Germinal center (tissue), 1 donor: ENCODE data around the gene RNASE13.
"Not testable (repeated sequence)": the region's sequence is repeated elsewhere in the genome, so short reads cannot be mapped to it uniquely, and the experiment has no call there.

ENCODE experiments used
- DNase-seq: peaks from one replicate; pipeline ENCODE4 v3.0.0; 2012; ENCODE audit warnings: mixed read lengths, low spot score

The RNASE13 gene

DNA sequence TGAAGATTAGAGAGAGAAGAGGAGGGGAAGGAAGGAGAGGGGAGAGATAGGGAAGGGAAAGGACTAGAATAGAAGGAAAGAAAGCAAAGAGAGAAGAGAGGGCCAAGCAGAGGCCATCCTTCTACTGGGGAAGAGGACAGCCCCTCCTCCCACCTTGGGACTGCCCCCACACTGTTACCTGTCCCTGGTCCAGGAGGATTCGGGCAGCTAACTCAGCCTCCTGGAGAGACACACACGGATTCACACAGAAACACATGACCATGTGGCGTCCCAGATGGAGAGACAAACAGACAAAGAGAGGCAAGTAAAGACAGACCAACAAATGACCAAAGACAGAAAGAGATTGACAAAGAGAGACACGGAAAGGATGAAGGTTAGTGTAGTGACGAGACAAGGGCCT, 11.9 kb downstream of the RNASE13 start:
- no peak for DNase-seq

DNA sequence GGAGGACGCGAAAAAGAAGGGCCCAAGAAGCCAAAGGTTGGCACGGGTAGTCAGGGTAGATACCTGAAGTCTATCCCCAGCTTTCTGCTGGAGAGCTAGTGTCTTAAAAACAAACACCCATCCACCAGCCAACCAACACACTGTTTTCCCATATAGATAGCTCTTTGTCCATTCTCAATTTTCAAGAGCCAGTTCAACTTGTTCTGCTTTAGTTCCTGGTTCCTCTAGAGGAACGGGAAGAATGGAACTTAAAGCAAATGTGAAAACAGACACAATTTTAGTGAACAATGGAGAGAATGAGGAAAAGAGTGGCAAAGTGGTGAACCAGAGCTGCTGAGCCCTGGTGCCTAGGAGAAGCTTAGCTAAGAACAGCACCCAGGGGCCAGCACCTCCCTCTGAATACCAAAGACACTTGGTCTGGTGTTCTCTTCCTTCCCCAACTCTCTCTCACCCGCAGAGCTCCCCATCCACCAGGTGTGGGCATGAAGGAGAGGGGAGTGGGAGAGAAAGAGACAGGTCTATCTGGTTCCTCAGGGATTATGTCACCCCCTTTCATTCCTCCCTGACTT, 13.5 kb downstream of the RNASE13 start:
- no peak for DNase-seq

DNA sequence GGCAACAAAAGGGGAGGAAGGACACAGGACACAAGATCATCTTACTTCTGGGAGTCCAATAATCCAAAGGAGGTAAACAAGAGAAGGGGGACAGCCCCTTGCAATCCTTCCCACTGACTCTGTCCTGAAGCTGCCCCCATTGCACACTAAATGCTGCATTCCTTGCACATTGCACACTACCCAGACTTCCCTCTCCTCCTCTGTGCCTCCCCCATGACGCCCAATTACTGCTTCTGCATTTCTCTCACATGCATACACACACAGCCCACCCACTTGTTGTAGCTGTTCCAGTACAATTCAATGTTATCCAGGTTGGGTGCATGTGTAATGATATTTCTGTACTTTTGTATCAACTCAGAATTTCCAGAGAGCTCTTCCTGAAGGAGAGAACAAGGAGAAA, 15.2 kb downstream of the RNASE13 start:
- no peak for DNase-seq

DNA sequence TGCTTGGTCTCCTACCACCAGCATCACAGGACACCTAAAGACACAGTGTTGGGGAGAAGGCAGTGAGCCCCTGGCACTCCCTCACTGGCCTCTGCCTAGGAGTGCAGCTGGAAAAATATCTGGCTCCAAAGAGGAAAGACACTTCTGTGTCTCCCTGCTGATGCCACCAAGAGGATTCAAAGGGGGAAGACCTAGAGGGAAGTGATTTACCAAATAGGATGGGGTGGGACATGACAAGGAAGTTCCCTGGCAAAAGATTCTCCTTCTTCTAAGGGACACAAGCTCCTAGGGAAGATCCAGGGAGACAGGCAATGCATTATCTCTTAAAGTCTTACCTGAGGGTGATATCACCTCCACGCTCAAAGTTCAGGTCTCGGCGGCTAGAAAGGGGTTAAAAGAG, 15.8 kb downstream of the RNASE13 start:
- no peak for DNase-seq

DNA sequence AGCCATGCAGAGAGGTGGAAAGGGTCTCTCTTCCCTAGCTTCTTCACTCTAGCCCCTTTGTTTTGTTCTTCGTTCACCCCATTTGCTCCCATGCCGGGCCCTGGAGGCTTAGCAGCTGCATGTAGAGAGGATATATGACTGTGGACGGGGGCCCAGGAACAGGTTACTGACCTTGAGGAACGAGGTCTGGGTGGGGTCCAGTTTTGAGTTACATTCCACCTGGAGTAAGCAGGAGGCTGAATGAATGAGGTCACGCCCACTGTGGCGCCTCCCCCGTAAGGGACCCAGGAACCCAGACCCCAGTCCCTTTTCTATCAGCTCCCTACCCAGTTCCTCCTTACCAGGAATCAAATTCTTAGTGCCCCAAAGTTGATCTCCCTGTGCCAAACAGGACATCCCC, 16.3 kb downstream of the RNASE13 start:
- no peak for DNase-seq

DNA sequence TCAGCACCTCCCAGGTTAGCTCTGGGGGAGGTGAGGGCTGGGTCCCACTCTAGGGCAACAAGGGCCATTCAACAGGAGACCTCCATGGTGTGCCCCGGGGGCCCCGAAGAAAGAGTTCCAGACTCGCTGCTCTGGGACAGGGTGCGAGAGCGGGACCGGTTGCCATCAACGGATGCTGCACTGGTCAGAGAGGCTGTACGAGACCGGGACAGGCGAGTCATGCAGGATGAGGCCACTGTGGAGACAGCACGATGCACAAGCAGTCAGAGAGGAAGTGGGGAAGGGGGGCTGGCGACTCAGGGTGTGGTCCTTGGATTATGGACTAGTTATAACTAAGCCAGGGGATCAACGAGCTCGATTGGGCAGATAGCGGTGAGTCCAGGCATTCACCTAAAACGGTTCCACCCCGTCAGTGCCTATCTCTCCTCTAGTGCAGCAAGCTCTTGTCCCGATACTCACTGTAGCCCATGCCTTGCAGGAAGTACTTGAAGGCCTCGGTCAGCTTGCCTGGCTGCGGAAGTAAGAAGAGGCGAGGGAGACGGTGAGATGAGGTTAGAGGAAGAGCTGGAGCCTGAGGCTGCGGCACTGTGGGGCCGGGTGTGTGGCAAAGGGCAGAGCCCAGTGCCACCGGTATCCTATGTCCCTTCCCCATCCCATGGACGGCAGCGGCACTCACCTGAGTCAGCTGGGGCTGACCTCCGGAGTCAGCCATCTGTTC, 16.9 kb downstream of the RNASE13 start:
- no peak for DNase-seq

DNA sequence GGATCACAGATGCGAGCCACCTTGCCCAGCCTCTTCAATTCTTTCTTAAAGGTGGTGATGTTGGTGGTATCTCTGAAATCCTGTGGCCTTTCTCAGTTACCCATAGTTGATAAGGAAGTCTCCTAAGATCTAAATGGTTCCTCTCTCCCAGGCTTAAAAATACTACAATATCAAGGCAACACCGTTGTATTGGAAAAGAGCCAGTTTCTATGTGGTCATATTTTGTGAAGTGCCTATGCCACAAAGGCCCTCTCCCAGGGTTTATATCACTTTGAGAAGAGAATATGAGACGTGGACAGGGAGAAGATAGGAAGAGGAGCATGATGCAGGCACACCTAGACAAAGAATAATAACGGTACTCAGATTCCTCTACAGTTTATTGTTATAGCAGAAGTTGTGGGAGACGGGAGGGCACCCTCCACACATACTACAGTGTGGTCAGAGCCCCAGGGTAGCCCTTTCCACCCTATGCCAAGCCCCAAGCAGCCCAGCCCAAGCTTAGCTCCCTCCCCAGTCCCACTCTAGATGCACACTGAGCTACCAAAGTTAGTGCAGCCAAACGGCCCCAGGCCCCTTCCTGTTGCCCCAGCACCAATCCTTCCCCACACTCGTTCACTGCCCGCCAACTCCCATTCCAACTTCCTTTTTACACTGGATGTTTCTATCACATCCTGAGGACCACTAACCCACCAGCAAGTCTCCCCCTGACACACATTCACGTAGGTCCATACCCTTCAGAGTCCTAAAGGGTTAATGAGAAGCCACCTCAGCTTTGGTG, 18.0 kb downstream of the RNASE13 start:
- no peak for DNase-seq

DNA sequence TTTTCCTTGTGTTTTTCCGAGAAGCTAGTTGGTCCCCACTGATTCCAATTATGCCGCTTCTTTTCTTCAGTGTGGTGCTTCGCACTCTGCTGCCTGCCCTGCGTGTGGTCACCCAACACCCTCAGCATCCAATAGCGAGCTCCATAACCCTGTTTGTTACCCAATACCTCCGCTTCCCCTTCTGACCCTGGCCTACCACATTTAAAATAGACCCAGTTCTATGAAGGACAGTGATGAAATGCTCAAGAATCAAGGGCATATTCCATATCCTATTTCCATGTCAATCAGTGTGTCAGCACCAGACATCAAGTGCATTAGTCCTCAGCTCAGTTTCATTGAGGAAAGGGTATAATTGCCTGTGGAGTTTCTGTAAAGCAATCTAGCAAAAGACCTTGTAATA, 19.3 kb downstream of the RNASE13 start:
- no peak for DNase-seq

DNA sequence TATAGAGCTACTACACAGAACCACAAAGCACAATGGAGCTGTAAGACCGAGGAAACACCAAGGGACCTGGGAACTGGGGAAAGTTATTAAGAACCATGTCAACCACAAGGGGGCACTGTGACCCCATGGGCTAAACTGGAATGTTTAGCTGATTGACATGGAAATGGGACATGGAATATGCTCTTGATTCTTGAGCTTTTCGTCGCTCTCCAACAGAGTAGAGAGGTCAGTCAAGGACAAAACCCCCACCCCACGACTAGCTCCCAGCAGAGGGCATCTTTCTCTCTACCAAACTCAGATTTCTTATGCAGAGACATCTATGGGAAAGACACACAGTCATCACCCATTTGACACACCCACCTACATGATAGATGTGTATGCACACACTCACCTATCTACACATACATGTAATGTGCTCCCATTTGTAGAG, 19.8 kb downstream of the RNASE13 start:
- DNase-seq: peak; percentile 63

DNA sequence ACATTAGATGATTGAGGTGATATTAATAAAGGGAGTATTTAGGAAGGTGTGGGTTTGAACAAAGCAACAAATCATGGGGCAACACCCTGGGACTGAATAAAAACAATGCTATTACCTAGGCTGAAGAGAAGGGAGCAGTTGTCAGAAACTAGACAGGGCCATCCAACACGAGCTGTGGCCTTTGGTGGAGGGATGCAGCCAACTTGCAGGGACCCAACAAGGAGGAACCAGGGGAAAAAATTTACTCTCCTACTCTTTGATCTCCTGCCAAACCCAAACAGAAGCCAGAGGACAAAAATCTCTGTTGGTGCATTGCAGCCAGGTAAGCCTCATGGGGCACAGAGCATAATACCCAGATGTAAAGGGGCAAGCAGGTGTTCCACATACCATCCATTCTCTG, 23.5 kb downstream of the RNASE13 start:
- DNase-seq: no peak

DNA sequence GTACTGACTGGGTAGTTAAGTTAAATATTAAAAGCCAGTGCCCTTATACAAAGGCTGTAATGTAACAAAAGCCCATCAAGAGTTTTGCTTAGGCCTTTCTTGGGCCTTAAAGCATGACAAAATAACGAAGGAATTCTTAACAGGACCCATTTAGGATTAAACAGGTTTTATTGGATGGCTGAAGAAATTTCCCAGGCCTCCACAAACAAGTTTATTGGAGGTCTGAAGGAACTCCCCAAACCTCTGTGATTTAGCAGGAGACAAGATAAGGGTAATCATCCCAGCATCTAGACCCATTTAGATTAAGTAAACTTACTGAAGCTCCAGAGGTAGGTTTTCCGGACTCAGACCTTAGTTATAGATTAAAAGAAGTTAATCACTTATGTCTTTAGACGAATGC, 24.9 kb downstream of the RNASE13 start:
- not testable (repeated sequence) for DNase-seq

DNA sequence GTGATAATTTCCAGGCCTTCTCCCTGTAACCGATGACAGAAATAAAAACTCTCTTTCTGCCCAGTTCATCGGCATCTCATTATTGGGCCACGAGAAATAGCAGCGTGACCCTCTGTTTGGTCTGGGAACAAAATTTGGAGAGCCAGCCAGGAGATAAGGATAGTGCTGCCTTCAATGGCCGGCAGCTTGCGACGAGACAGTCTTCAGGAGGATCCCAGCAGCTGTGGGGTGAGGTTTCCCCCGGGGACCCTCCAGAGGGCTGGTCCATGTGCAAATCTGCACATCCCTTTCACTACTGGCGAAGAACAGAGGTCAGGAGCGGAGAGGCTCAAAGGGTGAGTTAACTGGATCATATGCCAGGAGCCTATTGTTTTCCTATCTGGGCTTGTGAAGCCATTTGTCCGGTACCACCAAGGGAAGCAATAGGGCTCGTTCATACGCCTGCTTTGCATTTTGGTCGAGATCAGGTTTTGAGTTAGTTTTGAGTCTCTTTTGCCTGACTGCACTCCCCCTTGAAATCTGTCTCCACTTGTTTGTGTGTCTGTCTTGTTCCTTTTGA, 30.7 kb downstream of the RNASE13 start:
- DNase-seq: no peak

DNA sequence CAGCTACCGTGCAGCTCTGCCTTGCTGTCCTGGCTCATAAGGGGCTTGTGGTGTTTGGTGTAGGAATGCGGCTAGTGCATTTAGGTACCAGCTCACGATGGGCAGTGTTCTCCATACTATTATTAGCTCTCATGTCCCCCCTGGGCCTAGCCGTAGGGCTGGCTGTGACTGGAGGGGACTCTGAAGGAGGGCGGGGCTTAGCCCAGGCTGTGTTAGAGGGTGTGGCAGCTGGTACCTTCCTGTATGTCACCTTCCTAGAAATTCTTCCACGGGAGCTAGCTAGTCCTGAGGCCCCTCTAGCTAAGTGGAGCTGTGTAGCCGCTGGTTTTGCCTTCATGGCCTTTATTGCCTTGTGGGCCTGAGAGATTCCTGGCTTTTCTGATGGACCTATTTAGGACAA, 33.4 kb downstream of the RNASE13 start:
- no peak for DNase-seq

DNA sequence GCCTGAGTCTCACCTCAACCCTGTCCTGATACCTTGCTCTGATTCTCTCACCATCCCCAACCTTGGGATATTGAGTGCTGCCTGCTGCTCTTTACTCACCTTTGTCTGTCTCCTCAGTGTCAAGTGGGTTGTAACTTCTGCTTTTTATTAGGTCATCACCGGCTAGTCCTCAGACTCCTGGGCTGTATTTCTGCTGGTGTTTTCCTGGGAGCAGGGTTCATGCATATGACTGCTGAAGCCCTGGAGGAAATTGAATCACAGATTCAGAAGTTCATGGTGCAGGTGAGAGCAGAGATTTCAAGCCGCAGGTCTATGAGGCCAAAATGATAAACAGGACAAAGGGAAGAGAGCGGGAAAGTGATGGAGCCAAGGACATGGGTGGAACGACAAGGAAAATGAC, 35.0 kb downstream of the RNASE13 start:
- no peak for DNase-seq

DNA sequence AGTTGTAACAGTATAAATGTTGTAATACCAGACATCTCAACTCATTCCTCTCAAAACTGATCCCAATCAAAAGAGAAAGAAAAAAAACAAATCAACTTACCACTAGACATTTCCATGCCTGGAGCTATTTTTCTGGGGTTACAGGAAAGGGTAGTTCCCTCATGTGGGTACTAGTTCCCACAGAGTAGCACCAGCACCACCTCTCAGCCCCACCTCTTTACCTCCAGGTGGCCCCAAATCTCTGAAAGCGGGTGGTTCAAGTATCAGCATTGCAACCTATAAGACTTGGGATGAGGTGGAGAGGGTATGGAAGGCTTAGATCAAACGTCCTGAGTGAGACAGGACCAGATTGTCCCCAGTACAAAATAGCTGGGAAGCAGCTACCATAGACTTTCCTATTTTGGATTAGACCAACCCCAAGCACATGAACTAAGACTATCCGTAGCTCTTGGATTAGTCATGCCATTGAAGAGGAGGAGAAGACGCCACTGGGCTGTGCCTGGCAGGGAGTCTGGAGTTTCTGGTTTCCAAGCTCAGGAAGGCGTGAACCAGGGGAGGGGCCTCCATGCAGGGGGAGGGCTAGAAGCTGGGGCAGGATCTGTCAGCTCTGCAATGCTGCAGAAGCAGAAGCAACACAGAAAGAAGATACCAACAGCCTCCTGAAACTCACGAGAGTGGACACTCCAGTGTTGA, 35.8 kb downstream of the RNASE13 start, which contains the start of gene SLC39A2:
Gene SLC39A2, plus strand, starts transcription at position 620 of the 693 bp plus-strand sequence. CDS start 154 bp downstream, outside the sequence.
- DNase-seq: no peak

DNA sequence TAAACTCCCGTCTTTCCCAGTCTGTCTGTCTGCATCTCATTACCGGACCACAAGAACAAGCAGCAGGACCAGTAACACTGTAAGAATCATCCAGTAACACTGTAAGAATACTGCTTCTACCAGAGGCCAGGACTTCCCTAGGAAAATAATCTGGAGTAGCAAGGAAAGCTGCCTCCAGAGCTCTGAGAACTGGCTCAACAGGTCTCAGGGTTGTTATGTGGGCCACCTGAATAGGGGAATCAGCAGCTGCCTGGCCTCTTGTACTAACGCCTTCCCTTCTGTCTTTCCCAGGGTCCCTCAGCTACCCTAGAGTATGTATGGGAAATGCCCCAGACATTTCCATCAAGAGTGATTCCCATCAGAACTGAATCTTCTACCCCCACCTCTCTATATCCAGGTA, 36.5 kb downstream of the RNASE13 start:
- no peak for DNase-seq

DNA sequence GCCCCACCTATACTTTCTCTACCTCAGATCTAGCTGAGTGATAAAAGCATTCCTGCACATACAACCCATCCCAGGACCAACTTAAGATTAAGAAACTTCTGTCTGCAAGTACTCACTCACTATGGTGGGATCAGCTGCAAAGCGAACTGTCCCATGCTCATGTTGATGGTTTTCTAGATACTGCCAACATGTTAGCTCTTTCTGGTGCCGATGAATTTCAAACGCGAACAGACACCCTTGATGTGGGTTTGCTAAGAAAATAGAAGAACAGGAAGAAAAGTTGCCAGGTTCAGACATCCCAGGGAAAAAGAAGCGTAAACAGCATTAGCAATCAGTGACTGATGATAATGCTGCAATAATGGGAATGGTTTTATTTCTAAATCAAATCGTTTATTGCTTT, 37.0 kb downstream of the RNASE13 start:
- no peak for DNase-seq

DNA sequence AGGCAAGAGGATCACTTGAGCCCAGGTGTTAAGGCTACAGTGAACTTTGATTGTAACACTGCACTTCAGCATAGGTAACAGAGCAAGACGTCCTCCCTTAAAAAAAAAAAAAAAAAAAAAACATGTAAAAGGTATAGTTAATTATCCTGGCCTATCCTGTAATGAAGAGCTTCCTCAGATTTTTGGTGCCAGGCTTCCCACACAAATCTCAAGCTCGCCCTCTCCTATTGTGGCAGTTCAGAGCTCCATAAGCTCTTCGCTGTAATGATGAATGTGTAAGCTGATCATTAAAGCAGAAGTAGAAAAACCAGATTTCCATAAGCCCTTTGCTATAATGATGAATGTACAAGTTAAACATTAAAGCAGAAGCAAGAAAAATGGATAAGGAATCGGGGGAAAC, 37.5 kb downstream of the RNASE13 start:
- DNase-seq: no peak

DNA sequence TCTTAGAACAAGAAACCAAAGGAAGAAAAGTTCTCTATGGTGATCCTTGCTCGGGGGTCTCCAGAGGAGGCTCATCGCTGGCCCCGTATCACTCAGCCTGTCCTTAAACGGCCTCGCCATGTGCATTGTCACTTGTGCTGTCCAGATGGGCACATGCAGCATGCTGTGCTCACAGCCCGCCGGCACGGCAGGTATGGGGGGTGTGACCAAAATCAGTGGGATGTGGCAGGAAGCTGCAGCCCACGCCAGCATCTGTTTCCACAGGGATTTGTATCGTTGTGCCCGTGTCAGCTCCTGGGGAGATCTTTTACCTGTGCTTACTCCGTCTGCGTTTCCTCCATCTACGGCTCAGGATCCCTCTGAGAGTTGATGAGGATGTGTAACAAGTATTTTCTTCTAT, 38.1 kb downstream of the RNASE13 start:
- DNase-seq: no peak

DNA sequence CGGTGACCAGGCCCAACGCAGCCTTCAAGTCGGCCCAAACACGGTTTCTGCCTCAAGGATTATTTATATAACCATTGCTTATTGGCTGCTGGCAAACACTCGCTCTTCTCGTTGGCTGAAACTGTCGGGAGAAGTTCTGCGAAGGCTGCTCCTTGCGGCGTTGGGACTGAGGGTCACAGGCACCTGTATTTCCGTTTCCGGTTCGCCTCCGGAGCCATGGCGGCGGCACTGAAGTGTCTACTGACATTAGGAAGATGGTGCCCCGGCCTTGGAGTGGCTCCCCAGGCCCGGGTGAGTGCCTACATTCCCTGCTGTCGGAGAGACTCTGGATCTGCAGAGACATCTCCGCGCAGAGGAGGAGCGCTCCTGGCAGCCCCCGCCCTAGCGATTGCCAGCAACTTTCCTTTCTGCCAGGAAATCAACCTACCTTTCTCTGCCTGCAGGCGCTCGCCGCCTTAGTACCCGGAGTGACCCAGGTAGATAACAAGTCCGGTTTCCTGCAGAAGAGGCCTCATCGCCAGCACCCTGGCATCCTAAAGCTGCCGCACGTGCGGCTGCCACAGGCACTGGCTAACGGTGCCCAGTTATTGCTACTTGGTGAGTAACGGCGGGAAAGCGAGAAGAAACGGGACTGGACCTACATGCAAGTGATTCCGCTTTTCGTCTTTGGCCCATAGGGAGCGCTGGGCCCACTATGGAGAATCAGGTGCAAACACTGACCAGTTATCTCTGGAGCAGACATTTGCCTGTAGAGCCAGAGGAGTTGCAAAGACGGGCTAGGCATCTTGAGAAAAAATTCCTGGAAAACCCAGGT, 44.6 kb downstream of the RNASE13 start, which contains the start of gene METTL17:
Gene METTL17, plus strand, starts transcription at position 194 of the 814 bp plus-strand sequence. Its CDS starts 23 bp downstream, at position 217.
- DNase-seq: peak; percentile 91

DNA sequence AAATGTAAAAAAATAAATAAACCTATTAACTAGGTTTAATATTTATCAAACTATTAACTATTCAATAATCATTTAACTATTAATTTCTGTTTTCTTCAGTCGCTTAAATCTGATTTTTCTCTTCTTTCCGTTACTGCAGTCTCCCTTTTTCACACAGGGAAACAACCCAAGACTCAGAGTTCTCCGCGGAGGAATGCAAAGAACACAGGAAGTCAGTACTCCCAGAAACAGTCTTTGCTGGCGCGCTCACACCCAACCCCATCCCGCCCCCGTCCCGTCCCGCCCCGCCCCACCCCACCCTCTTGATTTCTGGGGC, 45.2 kb downstream of the RNASE13 start:
- no peak for DNase-seq
